Suppressor macrophage treated with lipopolysaccharide for 4 hours (primary cell): ENCODE results near the gene FAM229B.
"Not testable (repeated sequence)": the region's sequence is repeated elsewhere in the genome, so short reads cannot be mapped to it uniquely, and the experiment has no call there.

Source experiments
- DNase-seq: peaks from one replicate; pipeline ENCODE4 v3.0.0-alpha.2; 2020

The FAM229B gene

GRCh38 chr6:112065426-112065986 lies 21.9 kb upstream of the FAM229B start:
- no peak for DNase-seq

- DNase-seq, result no peak
Observed at GRCh38 chr6:112066606-112067005, 20.8 kb upstream of the FAM229B start.

GRCh38 chr6:112081569-112081968 lies 5.8 kb upstream of the FAM229B start:
- DNase-seq, result no peak

- DNase-seq, result peak; percentile 38
Observed at GRCh38 chr6:112085286-112086065, 1.9 kb upstream of the FAM229B start.

GRCh38 chr6:112086744-112087135 lies 651 bp upstream of the FAM229B start:
- peak; percentile 61 for DNase-seq

GRCh38 chr6:112087916-112088315 lies 525 bp downstream of the FAM229B start:
- no peak for DNase-seq

GRCh38 chr6:112096901-112097300 lies 9.5 kb downstream of the FAM229B start:
- no peak for DNase-seq

GRCh38 chr6:112100561-112100960 lies 13.2 kb downstream of the FAM229B start:
- DNase-seq, result no peak

GRCh38 chr6:112106026-112106425 lies 18.6 kb downstream of the FAM229B start:
- not testable (repeated sequence) for DNase-seq

- no peak for DNase-seq
Observed at GRCh38 chr6:112106562-112106961, 19.2 kb downstream of the FAM229B start.

GRCh38 chr6:112109262-112109661 lies 21.9 kb downstream of the FAM229B start:
- DNase-seq, result no peak

- no peak for DNase-seq
Observed at GRCh38 chr6:112113431-112113830, 26.0 kb downstream of the FAM229B start.

- no peak for DNase-seq
Observed at GRCh38 chr6:112113918-112114317, 26.5 kb downstream of the FAM229B start.

- no peak for DNase-seq
Observed at GRCh38 chr6:112114577-112115223, 27.3 kb downstream of the FAM229B start.

GRCh38 chr6:112116221-112116620 lies 28.8 kb downstream of the FAM229B start:
- no peak for DNase-seq

GRCh38 chr6:112117554-112117953 lies 30.2 kb downstream of the FAM229B start:
- no peak for DNase-seq

- peak; percentile 12 for DNase-seq
Observed at GRCh38 chr6:112118034-112118433, 30.6 kb downstream of the FAM229B start.

GRCh38 chr6:112122756-112123155 lies 35.4 kb downstream of the FAM229B start:
- peak; percentile 82 for DNase-seq

- peak; percentile 49 for DNase-seq
Observed at GRCh38 chr6:112123982-112124381, 36.6 kb downstream of the FAM229B start.

GRCh38 chr6:112128208-112128607 lies 40.8 kb downstream of the FAM229B start:
- no peak for DNase-seq

GRCh38 chr6:112130878-112131277 lies 43.5 kb downstream of the FAM229B start:
- DNase-seq, result no peak

- no peak for DNase-seq
Observed at GRCh38 chr6:112139052-112139451, 51.7 kb downstream of the FAM229B start.

- no peak for DNase-seq
Observed at GRCh38 chr6:112141707-112142106, 54.3 kb downstream of the FAM229B start.
